Non-pigmented ciliary epithelial cell (primary cell): ENCODE measurements around the gene AHDC1.

Experiments used
- DNase-seq: peaks from one replicate; pipeline ENCODE4 v3.0.0-alpha.2; 2010; ENCODE audit warnings: low read depth

The AHDC1 gene

GRCh38 chr1:27615346-27616192, 11.6 kb upstream of the AHDC1 start:
- no peak for DNase-seq

GRCh38 chr1:27614625-27615344, 10.8 kb upstream of the AHDC1 start:
- no peak for DNase-seq

- DNase-seq: no peak
These were observed 10.2 kb upstream of the AHDC1 start for GRCh38 chr1:27614043-27614624.

DNA sequence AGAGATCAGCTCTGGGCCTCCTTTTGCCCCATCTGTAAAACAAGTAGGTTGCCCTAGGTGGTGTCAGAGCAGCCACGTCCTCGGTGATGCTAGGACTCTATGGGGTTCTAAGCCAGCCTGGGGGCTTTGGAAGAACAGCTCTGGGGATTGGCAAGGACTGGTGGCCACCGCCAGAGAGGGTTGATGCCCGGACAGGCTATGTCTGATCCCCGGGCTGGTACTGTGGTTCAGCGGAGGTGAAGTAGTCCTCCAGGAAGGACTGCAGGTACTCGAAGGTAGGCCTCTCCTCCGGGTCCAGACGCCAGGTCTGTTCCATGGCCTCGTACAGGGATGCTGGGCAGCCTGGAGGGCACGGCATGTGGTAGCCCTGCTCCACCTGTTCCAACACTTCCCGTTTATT, 8.8 kb upstream of the AHDC1 start:
- DNase-seq: no peak

DNA sequence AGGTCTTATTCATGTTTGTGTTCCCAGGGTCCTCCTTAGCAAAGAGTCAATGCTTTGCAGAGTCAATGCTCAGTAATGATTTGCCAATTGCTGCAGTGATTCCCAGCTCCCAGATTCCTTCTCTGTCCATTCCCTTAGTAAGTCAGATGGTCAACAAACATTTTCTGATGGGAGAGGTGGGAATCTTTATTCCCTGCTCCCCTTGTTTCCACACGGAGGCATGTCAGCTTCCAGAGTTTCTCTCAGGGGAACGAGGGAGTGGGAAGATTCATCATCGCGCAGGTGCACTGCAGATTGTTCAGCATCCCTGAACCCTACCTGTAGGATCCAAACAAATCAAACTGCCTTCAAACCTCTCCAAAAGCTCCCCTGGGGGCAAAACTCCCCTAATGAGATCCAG, 7.5 kb upstream of the AHDC1 start:
- DNase-seq: no peak

GRCh38 chr1:27609618-27610240, 5.8 kb upstream of the AHDC1 start:
- no peak for DNase-seq

- no peak for DNase-seq
These were observed 5.2 kb upstream of the AHDC1 start for GRCh38 chr1:27609210-27609555.

- DNase-seq: no peak
These were observed 3.4 kb upstream of the AHDC1 start for GRCh38 chr1:27607239-27607804.

DNA sequence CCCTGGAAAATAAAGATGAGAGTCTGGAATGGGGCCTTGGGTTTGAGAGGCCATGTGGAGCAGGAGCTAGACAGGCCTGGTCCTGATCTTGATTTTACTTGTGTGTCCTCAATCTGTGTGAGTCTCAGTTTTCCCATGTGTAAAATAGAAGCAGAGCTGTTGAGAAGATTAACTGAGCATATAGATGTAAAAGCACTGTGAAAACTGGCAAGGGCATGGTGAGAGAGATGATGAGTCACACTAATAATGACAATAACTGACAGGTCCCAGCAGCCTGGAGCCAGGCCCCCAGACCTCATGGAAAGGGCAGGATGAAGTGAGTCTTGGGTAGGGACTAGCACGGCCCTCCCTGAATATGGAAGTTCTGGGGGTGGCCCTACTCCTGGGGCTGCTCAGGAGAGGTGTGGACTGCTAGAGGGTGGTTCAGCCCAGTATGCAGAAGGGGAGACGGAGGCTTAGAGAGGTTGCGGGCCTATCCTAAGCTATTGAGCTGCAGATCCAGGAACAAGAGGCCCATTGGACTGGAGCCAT, 2.8 kb upstream of the AHDC1 start:
- no peak for DNase-seq

DNA sequence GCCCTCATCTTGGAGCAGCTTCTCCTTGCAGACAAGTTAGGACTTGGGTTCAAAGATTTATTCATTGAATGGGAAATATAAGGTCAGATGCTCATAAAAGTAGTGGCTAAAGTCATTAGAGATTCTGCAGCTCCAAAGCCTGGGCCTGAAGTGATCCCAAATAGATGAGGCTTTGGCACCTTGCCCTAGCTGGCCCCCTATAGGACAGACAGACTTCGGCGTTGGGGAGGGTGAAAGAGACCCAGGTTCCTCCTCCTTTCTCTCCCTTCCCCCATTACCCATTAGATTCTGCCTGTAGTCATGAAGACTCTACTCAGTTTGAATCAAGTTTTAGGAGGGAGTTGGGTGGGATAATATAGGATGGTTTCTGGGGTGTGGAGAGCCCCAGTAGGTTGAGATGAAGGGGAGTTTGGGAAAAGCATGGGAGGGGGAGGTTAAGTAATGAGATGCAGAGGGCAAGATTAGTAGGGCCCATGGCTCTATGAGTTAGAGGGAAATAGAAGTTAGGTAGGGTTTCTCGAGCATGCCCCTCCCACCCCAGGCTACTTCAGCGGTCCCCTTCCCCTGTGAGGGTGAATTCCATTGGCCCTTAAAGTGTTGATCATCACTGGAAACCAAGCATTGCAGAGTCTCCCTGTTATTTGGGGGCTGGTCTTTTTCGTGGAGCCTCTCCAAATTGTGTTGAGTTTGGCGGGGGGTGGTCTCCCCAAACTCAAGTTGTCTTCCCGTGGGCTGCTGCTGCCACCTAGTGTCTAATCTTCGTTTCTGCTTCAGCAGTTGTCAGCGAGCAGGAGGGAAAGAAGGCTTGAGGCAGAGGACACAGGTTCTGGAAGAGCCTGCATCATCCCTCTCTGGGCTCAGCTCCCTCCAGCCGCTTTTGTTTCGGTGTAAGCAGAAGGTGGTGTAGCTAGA, 2.1 kb upstream of the AHDC1 start:
- no peak for DNase-seq

GRCh38 chr1:27605300-27605766, 1.4 kb upstream of the AHDC1 start:
- no peak for DNase-seq

- DNase-seq: no peak
These were observed 795 bp upstream of the AHDC1 start for GRCh38 chr1:27604579-27605299.

- DNase-seq: no peak
These were observed 649 bp downstream of the AHDC1 start for GRCh38 chr1:27603309-27603680.

DNA sequence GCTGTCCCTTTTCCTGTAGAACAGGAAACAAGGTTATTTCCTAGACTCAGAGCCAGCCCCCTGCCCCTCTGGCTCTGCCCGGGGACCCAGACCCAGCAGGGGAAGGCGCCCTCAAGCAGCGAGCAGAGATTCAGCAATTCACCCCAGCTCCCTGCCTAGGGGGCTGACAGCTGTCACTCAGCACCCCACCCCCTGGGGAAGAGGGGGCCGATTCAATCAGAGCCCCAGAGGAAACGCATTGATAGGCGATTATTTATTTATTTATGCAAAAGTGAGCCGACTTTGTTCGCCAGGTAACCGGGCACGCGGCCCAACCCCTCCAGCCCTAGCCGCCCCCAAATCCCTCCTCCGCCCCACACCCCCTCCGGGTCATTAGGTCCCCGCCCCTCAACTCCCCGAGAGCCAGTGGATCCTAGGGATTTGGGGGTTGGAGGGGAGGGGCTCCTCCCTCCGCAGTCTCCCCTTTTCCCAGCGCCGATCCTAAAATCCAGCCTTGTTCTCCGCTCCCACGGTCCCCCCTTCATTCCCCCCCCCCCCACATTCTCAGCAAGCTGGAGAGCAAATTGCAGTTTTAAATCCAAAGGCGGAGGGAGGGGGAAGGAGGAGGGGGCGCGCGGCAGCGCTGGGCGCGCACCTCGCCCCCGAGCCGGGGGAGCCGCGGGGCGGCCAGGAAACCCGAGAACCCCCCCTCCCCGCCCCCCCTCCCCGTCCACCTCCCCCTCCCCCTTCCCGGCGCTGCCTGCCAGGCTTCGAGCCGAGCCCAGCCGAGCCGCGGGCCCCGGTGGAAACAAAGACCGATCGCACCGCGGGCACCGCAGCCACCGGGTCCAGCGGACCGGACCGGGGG, 1.3 kb downstream of the AHDC1 start:
- no peak for DNase-seq

DNA sequence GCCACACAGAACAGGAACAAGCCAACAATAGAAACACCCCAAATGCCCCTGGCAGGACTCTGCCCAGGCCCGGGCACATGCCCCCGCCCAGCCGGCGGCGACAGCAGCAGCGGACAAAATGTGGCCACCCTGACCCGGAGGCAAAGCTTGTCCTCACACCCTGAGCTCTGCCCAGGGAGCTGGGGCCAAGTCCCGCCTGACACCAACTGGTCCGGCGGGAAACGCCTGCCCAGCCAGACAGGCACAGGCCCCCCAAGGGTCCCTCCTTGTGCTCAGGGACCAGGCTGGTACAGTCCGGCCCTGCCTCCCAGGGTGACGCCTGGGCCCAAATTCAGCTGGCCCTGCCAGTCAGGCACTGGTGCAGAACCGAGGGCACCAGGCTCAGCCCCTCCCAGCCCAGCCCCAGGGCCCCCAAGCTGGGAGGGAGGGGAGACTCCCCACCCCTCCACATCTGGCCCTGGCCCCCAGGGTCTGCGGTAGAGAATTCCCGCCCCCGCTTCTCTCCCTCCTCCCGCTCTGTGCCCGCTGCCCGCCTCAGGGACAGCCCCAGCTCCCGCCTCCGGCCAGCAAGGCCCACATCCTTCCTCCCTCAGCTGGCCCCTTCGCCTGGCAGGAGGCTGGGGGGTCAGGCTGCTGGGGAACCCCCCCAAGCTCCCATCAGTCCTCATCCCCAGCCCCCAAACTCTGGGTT, 2.0 kb downstream of the AHDC1 start:
- no peak for DNase-seq

DNA sequence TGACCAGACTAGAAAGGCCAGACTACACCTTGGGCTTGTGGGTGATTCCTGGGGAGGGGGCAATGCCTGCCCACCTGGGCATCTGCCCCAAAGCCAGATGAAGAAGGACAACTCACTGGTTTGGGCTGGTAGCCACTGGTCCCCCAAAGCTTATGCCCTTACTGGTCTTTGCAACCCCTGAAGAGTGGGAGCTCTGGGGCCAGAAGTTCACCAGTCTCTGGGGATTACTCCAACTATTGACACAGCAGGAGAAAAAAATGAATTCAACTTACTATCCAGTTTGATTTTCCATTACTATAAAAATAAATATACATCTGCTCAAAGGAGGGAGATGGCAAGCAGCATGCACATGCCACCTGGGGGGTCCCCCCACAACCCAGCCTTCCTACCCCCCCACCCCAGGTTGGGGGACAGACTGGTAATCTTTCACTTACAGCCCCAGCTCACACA, 2.6 kb downstream of the AHDC1 start:
- DNase-seq: no peak

- DNase-seq: no peak
These were observed 3.3 kb downstream of the AHDC1 start for GRCh38 chr1:27600498-27601175.
